HepG2 (cell line): ENCODE measurements around the gene C10orf67. TPM values are rescaled to one million over a fixed set of nuclear protein-coding genes. Genes with fewer than 3 reads are reported as not detected.

Experiments
- ATAC-seq: fragments of 200-7000 bp; cut with Tn5 transposase; 3 replicates; pipeline ENCODE4 v1.9.1; 2020; ENCODE audit warnings: mild to moderate bottlenecking, moderate library complexity
- BruUV-seq: library from RNA; stranded (reverse); fragments of 400-500 nt; replicated peaks from 2 replicates; lab custom pipeline; 2021; lab: Mats Ljungman, UMichigan
- CTCF ChIA-PET: fragments of 300-600 bp; formaldehyde crosslinking; extraction: SDS; loops from one replicate; lab custom pipeline; 2021; ENCODE audit warnings: low total read pairs, inconsistent platforms, low intra/inter-chr PET ratio; lab: Yijun Ruan, JAX
- POLR2A ChIA-PET: fragments of 350-600 bp; sonication (Branson Sonifier 250); formaldehyde crosslinking; loops from one replicate; lab custom pipeline; 2020; ENCODE audit warnings: antibody characterized with exemption, inconsistent platforms; lab: Yijun Ruan, JAX
- DNase-seq: peaks from one replicate; pipeline ENCODE4 v3.0.0-alpha.2; 2015; ENCODE audit warnings: low spot score
- FAIRE-seq: peaks from 3 replicates; lab custom pipeline; 2011; peaks lifted over from hg19 to GRCh38; lab: Jason Lieb, UNC
- H2AFZ ChIP-seq: one replicate; pipeline ENCODE4 v1.6.1; 2011; ENCODE audit warnings: low read length, inconsistent platforms
- H3K27ac ChIP-seq: fragments of 300-600 bp; 3 replicates; pipeline ENCODE4 v1.8.0; 2011; ENCODE audit warnings: mixed run types, mild to moderate bottlenecking, mixed read lengths, low read length, inconsistent platforms; ENCODE audit not compliant: insufficient read depth; ENCODE audit errors: extremely low read length
- H3K27me3 ChIP-seq, 2 experiments: fragments of 200-600 bp in 1 of 2; 2 replicates in 1 of 2; 3 replicates in 1 of 2; pipeline versions ENCODE4 v1.6.0 to v1.8.0; 2011; ENCODE audit warnings: low read length in 2 of 2, mild to moderate bottlenecking in 2 of 2, moderate library complexity in 2 of 2, inconsistent platforms in 1 of 2; ENCODE audit not compliant: insufficient read depth in 2 of 2, control insufficient read depth in 1 of 2
- H3K36me3 ChIP-seq, 2 experiments: fragments of 200-600 bp in 1 of 2; replicated peaks in 1 of 2; 2 replicates in 1 of 2; 3 replicates in 1 of 2; pipeline versions ENCODE4 v1.5.1 to v1.8.0; 2011; ENCODE audit warnings: low read length in 2 of 2, inconsistent platforms in 1 of 2; ENCODE audit not compliant: insufficient read depth in 2 of 2, control insufficient read depth in 1 of 2
- H3K4me1 ChIP-seq: 2 replicates; pipeline ENCODE4 v1.5.1; 2012; ENCODE audit warnings: low read length, inconsistent platforms; ENCODE audit not compliant: insufficient read depth
- H3K4me2 ChIP-seq: 2 replicates; pipeline ENCODE4 v1.6.0; 2011; ENCODE audit warnings: low read depth, low read length, inconsistent platforms
- H3K4me3 ChIP-seq, 3 experiments: fragments of 200-600 bp in 1 of 3; sonication (generic), shearing (Covaris generic) in 1 of 3; replicated peaks in 1 of 3; 2 replicates each; pipeline ENCODE4 v1.5.1; 2011 to 2016; ENCODE audit warnings: low read length in 3 of 3, inconsistent platforms in 2 of 3, low read depth in 2 of 3, mild to moderate bottlenecking in 2 of 3, control low read depth in 1 of 3, mixed read lengths in 1 of 3; ENCODE audit not compliant: insufficient read depth in 1 of 3
- H3K79me2 ChIP-seq: one replicate; pipeline ENCODE4 v1.6.1; 2011; ENCODE audit warnings: low read length, inconsistent platforms; ENCODE audit not compliant: insufficient read depth
- H3K9ac ChIP-seq: 2 replicates; pipeline ENCODE4 v1.6.0; 2011; ENCODE audit warnings: mild to moderate bottlenecking, low read depth, low read length, inconsistent platforms; ENCODE audit not compliant: insufficient read depth
- H3K9me3 ChIP-seq: 2 replicates; pipeline ENCODE4 v1.5.1; 2012; ENCODE audit warnings: mild to moderate bottlenecking, low read length
- H4K20me1 ChIP-seq: 2 replicates; pipeline ENCODE4 v1.6.0; 2011; ENCODE audit warnings: inconsistent platforms, mild to moderate bottlenecking, low read length, moderate library complexity; ENCODE audit not compliant: insufficient read depth
- CEBPG ChIP-seq: IDR thresholded peaks from 2 replicates; pipeline ENCODE4 v1.6.1; 2016
- FOXO1 ChIP-seq: sonication (generic); formaldehyde crosslinking; IDR thresholded peaks from 2 replicates; pipeline ENCODE4 v1.4.0; 2020; ENCODE audit warnings: missing genetic modification reagents
- GABPA ChIP-seq, 2 experiments: IDR thresholded peaks; 2 replicates each; pipeline ENCODE4 v1.6.1; 2011 to 2016; ENCODE audit warnings: low read depth in 2 of 2, low read length in 1 of 2, missing biosample characterization in 1 of 2, missing genetic modification characterization in 1 of 2
- GATA4 ChIP-seq: sonication (generic); IDR thresholded peaks from 2 replicates; pipeline ENCODE4 v1.6.1; 2016; ENCODE audit warnings: antibody characterized with exemption, low read depth, borderline replicate concordance
- GFI1 ChIP-seq: sonication (generic); formaldehyde crosslinking; IDR thresholded peaks from 2 replicates; pipeline ENCODE4 v1.5.0; 2020; ENCODE audit warnings: missing genetic modification reagents, mild to moderate bottlenecking, borderline replicate concordance
- HNRNPK ChIP-seq: fragments of 200-400 bp; formaldehyde crosslinking; IDR thresholded peaks from 2 replicates; pipeline ENCODE4 v1.6.1; 2018; ENCODE audit warnings: low read length, low read depth, moderate library complexity, mild to moderate bottlenecking; ENCODE audit not compliant: poor library complexity, severe bottlenecking
- HNRNPUL1 ChIP-seq: fragments of 200-400 bp; formaldehyde crosslinking; IDR thresholded peaks from 2 replicates; pipeline ENCODE4 v1.6.1; 2017; ENCODE audit warnings: low read depth, mild to moderate bottlenecking, low read length, moderate library complexity
- HOXA9 ChIP-seq: sonication (generic); formaldehyde crosslinking; IDR thresholded peaks from 2 replicates; pipeline ENCODE4 v1.8.1; 2022; ENCODE audit warnings: missing genetic modification reagents, mild to moderate bottlenecking, moderate library complexity, borderline replicate concordance
- ISX ChIP-seq: sonication (generic); formaldehyde crosslinking; conservative IDR thresholded peaks from 2 replicates; pipeline ENCODE4 v1.5.0; 2020; ENCODE audit warnings: missing genetic modification reagents
- KLF16 ChIP-seq, 2 experiments: sonication (generic) in 1 of 2; formaldehyde crosslinking in 1 of 2; IDR thresholded peaks; 2 replicates each; pipeline versions ENCODE4 v1.6.1 to v1.8.0; 2016 to 2023; ENCODE audit warnings: missing genetic modification reagents in 2 of 2, missing compliant biosample characterization in 1 of 2
- MED1 ChIP-seq: sonication (generic); formaldehyde crosslinking; IDR thresholded peaks from 2 replicates; pipeline ENCODE4 v1.4.0; 2020; ENCODE audit warnings: missing genetic modification reagents
- NCOA2 ChIP-seq: sonication (generic); formaldehyde crosslinking; IDR thresholded peaks from 2 replicates; pipeline ENCODE4 v1.8.0; 2022; ENCODE audit warnings: inconsistent platforms
- NR2F6 ChIP-seq, 2 experiments: IDR thresholded peaks; 2 replicates each; pipeline ENCODE4 v1.6.1; 2016; ENCODE audit warnings: antibody characterized with exemption in 1 of 2, mild to moderate bottlenecking in 1 of 2
- RBM39 ChIP-seq: fragments of 200-400 bp; formaldehyde crosslinking; IDR thresholded peaks from one replicate; pipeline ENCODE4 v1.6.1; 2018; ENCODE audit warnings: antibody characterized with exemption, mild to moderate bottlenecking, low read depth, low read length; ENCODE audit not compliant: poor library complexity, severe bottlenecking
- SP140L ChIP-seq: sonication (generic); formaldehyde crosslinking; IDR thresholded peaks from 2 replicates; pipeline ENCODE4 v1.4.0; 2020; ENCODE audit warnings: missing genetic modification reagents, borderline replicate concordance
- SYNCRIP ChIP-seq: fragments of 200-400 bp; formaldehyde crosslinking; IDR thresholded peaks from 2 replicates; pipeline ENCODE4 v1.6.1; 2018; ENCODE audit warnings: mild to moderate bottlenecking, low read depth, low read length; ENCODE audit not compliant: insufficient read depth
- TBX3 ChIP-seq: fragments of 450-650 bp; IDR thresholded peaks from 2 replicates; pipeline ENCODE4 v1.6.1; 2017; ENCODE audit warnings: antibody characterized with exemption, mild to moderate bottlenecking, inconsistent platforms, borderline replicate concordance
- ZBTB42 ChIP-seq: sonication (generic); formaldehyde crosslinking; IDR thresholded peaks from 2 replicates; pipeline ENCODE4 v1.5.0; 2020; ENCODE audit warnings: mild to moderate bottlenecking, missing genetic modification reagents
- ZNF143 ChIP-seq: sonication (generic); formaldehyde crosslinking; IDR thresholded peaks from 2 replicates; pipeline ENCODE4 v1.4.0; 2020; ENCODE audit warnings: missing genetic modification reagents
- ZNF362 ChIP-seq: sonication (generic); formaldehyde crosslinking; IDR thresholded peaks from 2 replicates; pipeline ENCODE4 v1.4.0; 2020; ENCODE audit warnings: missing genetic modification reagents, mild to moderate bottlenecking, borderline replicate concordance
- ZNF547 ChIP-seq: sonication (generic); formaldehyde crosslinking; IDR thresholded peaks from 2 replicates; pipeline ENCODE4 v1.5.1; 2020; ENCODE audit warnings: mild to moderate bottlenecking, missing genetic modification reagents
- ZNF644 ChIP-seq: IDR thresholded peaks from 2 replicates; pipeline ENCODE4 v1.6.1; 2016; ENCODE audit warnings: low read depth
- ZNF672 ChIP-seq: sonication (generic); formaldehyde crosslinking; IDR thresholded peaks from 2 replicates; pipeline ENCODE4 v1.8.1; 2022; ENCODE audit warnings: missing genetic modification reagents
- ZNF879 ChIP-seq: sonication (generic); formaldehyde crosslinking; IDR thresholded peaks from 2 replicates; pipeline ENCODE4 v1.8.1; 2023; ENCODE audit warnings: missing genetic modification reagents
- WGBS: methylation state at CpG from one replicate; pipeline ENCODE4 v1.1.6; 2017; ENCODE audit warnings: low lambda C conversion rate; 5-methylcytosine and 5-hydroxymethylcytosine counted together
- in situ Hi-C: cut with HindIII; loops from 2 replicates; pipeline ENCODE4 v1.10.0; 2017; ENCODE audit warnings: low pct_unique_long_range_greater_than_20kb; ENCODE audit not compliant: extremely low pct_ligation_motif_present
- intact Hi-C: fragments of 100-400 bp; cut with micrococcal nuclease; formaldehyde crosslinking; loops from one replicate; pipeline ENCODE4 v1.10.0; 2022; ENCODE audit not compliant: unreplicated experiment
- polyA plus RNA-seq, 8 experiments: library from polyadenylated mRNA; depleted of rRNA in 3 of 8; stranded (reverse) in 7 of 8; unstranded in 1 of 8; fragments of >200 nt; fragmentation: Illumina TruSeq in 4 of 8; extraction: Trizol in 4 of 8; gene quantifications; 2 replicates each; pipeline versions ENCODE4 v1.2.1 to v1.2.3, GENCODE V29; 2011 to 2016; ENCODE audit warnings: low read depth in 4 of 8, missing spikeins in 1 of 8, mixed read lengths in 1 of 8; ENCODE audit not compliant: insufficient read depth in 1 of 8
- total RNA-seq, 5 experiments: library from RNA; depleted of rRNA; stranded (reverse); fragments of >200 nt; fragmentation: Illumina TruSeq; extraction: Trizol; gene quantifications; 2 replicates each; pipeline ENCODE4 v1.2.3, GENCODE V29; 2016; ENCODE audit warnings: low read depth in 1 of 5
- TF ChIP-seq, protein P1 (sequence below): sonication (generic); formaldehyde crosslinking; IDR thresholded peaks from 2 replicates; pipeline ENCODE4 v1.4.0; 2020; ENCODE audit warnings: missing genetic modification reagents

C10orf67 gene
- total and polyA plus RNA-seq, 2 of the 13 experiments (the other 11 are each of a cell fraction or from before 2014, with no cell fraction given): not detected

GRCh38 chr10:23186697-23187096 is 157.9 kb downstream of the C10orf67 start:
- Histone ChIP-seq H3K4me3 (peak overlapping the region in 1 of 3 experiments; percentile 54; a peak in 2 of 6 replicates), H3K27ac (peak overlapping the region; percentile 75), H3K9me3 (no peaks in the 10 kb centered on the region), H3K27me3 (peaks cover 5 to 27% of the 10 kb centered on the region in 2 experiments), H3K9ac (peak overlapping the region; percentile 59), H3K4me1 (peaks cover 53% of the 10 kb centered on the region), H2AFZ (no peak overlapping the region), H3K79me2 (no peaks in the 10 kb centered on the region), H3K4me2 (peak overlapping the region; percentile 78), H3K36me3 (no peaks in the 10 kb centered on the region), H4K20me1 (no peaks in the 10 kb centered on the region)
- BruUV-seq: no TSS peak
- intact Hi-C loops: no loop called here
- peak; percentile 89 for ATAC-seq
- DNase-seq: peak; percentile 93
- CTCF ChIA-PET: no interaction called here
- in situ Hi-C loops: no loop called here
- POLR2A ChIA-PET: interaction anchor here (0.6 to 1.3 kb wide), 4 partner anchors 15 to 1021 kb away, joined by 3 to 6 read pairs (median 3); no protein-coding TSS in a partner anchor
- peak; percentile 83 for FAIRE-seq
- WGBS: 1% methylated on average over 5 of the region's 5 CpGs
- TF ChIP-seq GATA4 (peak; percentile 80; the same call in 1 of the 2 replicates), ZNF672 (no peak), ZBTB42 (CRISPR knock-in tag) (no peak), SP140L (CRISPR knock-in tag) (no peak), ZNF362 (CRISPR knock-in tag) (peak; percentile 33; the same call in 1 of the 2 replicates), ISX (CRISPR knock-in tag) (no peak), CEBPG (CRISPR knock-in tag) (peak; percentile 46; the same call in 1 of the 2 replicates), TBX3 (0 out of 2 replicates have a peak, but pooled peaks have one; percentile 46), FOXO1 (peak; percentile 87; the same call in 1 of the 2 replicates), ZNF143 (CRISPR knock-in tag) (no peak), KLF16 (CRISPR knock-in tag; IDR thresholded peaks at IDR 0.05) (peak in 1 of 2 experiments; percentile 36; a peak in 1 of 4 replicates), MED1 (CRISPR knock-in tag) (peak; percentile 77), NR2F6 (IDR thresholded peaks at IDR 0.05) (0 out of 2 replicates have a peak, but pooled peaks have one; percentile 43), NR2F6 (CRISPR knock-in tag; IDR thresholded peaks at IDR 0.05) (peak; percentile 27; the same call in 1 of the 2 replicates), HNRNPK (no peak), HOXA9 (CRISPR knock-in tag) (no peak), ZNF879 (no peak), GABPA (IDR thresholded peaks at IDR 0.05; ENCODE audit: low read depth, low read length) (no peak), GABPA (CRISPR knock-in tag; IDR thresholded peaks at IDR 0.05; ENCODE audit: low read depth) (peak; percentile 63), NCOA2 (CRISPR knock-in tag) (peak; percentile 89), HNRNPUL1 (peak; percentile 57; the same call in 1 of the 2 replicates), RBM39 (no peak), ZNF644 (CRISPR knock-in tag) (no peak), GFI1 (CRISPR knock-in tag) (no peak), ZNF547 (CRISPR knock-in tag) (no peak), SYNCRIP (no peak)
- TF ChIP-seq, protein P1, sequence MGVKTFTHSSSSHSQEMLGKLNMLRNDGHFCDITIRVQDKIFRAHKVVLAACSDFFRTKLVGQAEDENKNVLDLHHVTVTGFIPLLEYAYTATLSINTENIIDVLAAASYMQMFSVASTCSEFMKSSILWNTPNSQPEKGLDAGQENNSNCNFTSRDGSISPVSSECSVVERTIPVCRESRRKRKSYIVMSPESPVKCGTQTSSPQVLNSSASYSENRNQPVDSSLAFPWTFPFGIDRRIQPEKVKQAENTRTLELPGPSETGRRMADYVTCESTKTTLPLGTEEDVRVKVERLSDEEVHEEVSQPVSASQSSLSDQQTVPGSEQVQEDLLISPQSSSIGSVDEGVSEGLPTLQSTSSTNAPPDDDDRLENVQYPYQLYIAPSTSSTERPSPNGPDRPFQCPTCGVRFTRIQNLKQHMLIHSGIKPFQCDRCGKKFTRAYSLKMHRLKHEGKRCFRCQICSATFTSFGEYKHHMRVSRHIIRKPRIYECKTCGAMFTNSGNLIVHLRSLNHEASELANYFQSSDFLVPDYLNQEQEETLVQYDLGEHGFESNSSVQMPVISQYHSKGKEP (CRISPR knock-in tag): no peak
